ENCODE measurements around the gene SLC6A19. TPM values are rescaled to one million over a fixed set of nuclear protein-coding genes. Genes with fewer than 3 reads are reported as not detected.

The SLC6A19 gene
- polyA plus RNA-seq, 1 of the 3 experiments (the other 2 are of a cell fraction) = not detected

DNA sequence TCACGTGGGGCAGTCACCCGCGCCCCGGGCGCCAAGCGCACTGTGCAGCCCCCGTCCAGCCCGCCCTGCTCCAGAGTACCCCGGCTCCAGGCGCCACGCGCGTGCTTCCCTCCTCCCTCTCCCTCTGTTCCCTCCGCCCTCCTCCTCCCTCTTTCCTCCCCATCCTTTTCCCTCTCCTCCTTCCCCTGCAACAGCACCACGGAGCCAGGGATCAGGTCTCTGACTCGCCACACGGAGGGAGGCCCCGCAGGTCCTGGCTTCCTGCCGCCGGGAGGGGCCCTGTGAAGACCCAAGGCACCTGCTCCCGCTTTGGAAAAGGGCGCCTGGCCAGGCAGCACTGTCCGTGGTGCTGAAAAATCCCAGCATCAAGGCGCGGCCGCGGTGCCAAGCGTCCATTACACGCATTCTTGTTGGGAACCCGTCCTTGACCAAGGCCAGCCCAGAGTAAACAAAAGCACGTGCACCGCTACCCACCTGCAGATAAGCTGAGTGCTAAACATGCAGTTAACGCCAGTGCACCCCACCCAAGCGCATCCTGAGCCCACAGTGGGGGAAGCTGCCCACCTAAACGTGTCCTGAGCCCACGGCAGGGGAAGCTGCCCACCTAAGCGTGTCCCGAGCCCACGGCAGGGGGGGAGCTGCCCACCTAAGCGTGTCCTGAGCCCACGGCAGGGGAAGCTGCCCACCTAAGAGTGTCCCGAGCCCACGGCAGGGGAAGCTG lies 45.5 kb downstream of the SLC6A19 start:
- Histone ChIP-seq H3K36me3 (replicated peaks in 1 of 2; ENCODE audit: control insufficient read depth in 1 of 2, insufficient read depth in 2 of 2, low read length in 1 of 2) (no peaks in the 10 kb centered on the region), H3K27ac (ENCODE audit: low read depth in 2 of 2, low read length in 1 of 2) (no peak overlapping the region), H3F3A (replicated peaks; ENCODE audit: insufficient read depth) (no peaks in the 10 kb centered on the region), H3K9ac (no peak overlapping the region), H3K27me3 (ENCODE audit: insufficient read depth) (peaks cover 10% of the 10 kb centered on the region; the same call in 1 of the 2 replicates), H3K9me3 (no peaks in the 10 kb centered on the region), H2AFZ (ENCODE audit: low read depth) (no peak overlapping the region), H3K4me1 (ENCODE audit: control insufficient read depth in 1 of 2, insufficient read depth in 2 of 2, low read depth in 1 of 2, low read length in 1 of 2) (no peaks in the 10 kb centered on the region; a peak in 1 of 4 replicates), H3K4me2 (no peak overlapping the region), H3K4me3 (ENCODE audit: low read depth in 2 of 2, low read length in 1 of 2) (no peak overlapping the region; a peak in 1 of 4 replicates), H4K20me1 (ENCODE audit: insufficient read depth) (no peaks in the 10 kb centered on the region), H3K79me2 (ENCODE audit: insufficient read depth) (no peaks in the 10 kb centered on the region), H3K9me2 (no peaks in the 10 kb centered on the region)
- ChIA-PET POLR2A (no interaction called here), CTCF (interaction anchor here (1.4 to 2.8 kb wide), 2 partner anchors 19 to 73 kb away, joined by 3 to 12 read pairs; no protein-coding TSS in a partner anchor)
- WGBS (ENCODE audit: low lambda C conversion rate) = 5% methylated on average over 27 of the region's 43 CpGs
- TF ChIP-seq, protein P1, sequence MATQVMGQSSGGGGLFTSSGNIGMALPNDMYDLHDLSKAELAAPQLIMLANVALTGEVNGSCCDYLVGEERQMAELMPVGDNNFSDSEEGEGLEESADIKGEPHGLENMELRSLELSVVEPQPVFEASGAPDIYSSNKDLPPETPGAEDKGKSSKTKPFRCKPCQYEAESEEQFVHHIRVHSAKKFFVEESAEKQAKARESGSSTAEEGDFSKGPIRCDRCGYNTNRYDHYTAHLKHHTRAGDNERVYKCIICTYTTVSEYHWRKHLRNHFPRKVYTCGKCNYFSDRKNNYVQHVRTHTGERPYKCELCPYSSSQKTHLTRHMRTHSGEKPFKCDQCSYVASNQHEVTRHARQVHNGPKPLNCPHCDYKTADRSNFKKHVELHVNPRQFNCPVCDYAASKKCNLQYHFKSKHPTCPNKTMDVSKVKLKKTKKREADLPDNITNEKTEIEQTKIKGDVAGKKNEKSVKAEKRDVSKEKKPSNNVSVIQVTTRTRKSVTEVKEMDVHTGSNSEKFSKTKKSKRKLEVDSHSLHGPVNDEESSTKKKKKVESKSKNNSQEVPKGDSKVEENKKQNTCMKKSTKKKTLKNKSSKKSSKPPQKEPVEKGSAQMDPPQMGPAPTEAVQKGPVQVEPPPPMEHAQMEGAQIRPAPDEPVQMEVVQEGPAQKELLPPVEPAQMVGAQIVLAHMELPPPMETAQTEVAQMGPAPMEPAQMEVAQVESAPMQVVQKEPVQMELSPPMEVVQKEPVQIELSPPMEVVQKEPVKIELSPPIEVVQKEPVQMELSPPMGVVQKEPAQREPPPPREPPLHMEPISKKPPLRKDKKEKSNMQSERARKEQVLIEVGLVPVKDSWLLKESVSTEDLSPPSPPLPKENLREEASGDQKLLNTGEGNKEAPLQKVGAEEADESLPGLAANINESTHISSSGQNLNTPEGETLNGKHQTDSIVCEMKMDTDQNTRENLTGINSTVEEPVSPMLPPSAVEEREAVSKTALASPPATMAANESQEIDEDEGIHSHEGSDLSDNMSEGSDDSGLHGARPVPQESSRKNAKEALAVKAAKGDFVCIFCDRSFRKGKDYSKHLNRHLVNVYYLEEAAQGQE (IDR thresholded peaks at IDR 0.05; ENCODE audit: low read depth, low read length) = peak; percentile 96
- TF ChIP-seq CHD2 (IDR thresholded peaks at IDR 0.05; ENCODE audit: low read length, partially characterized antibody) (no peak), NFIC (IDR thresholded peaks at IDR 0.05; ENCODE audit: borderline replicate concordance) (0 out of 2 replicates have a peak, but pooled peaks have one; percentile 7)
- DNase-seq = peak; percentile 52

DNA sequence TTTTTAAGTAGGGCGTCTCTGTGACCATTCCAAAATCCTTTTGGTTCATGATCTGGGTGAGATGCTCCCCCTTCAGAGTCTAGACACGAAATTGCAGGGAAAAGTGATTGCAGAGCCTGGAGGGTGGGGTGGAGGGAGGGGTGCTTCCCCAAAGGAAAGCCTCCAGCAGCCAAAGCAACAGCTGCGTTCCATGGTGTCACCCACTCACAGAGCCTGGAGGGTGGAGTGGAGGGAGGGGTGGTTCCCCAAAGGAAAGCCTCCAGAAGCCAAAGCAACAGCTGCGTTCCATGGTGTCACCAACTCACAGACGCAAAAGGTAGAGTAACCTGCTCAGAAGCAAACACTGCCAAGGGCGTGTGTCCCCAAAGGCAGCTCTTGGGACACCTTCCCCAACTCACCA lies 46.4 kb downstream of the SLC6A19 start:
- H3K27ac ChIP-seq (ENCODE audit: low read depth in 2 of 2, low read length in 1 of 2) = no peak overlapping the region
- no peaks in the 10 kb centered on the region for H4K20me1 ChIP-seq (ENCODE audit: insufficient read depth)
- no peak overlapping the region for H3K4me3 ChIP-seq (ENCODE audit: low read depth in 2 of 2, low read length in 1 of 2)
- peaks cover 10% of the 10 kb centered on the region; the same call in 1 of the 2 replicates for H3K27me3 ChIP-seq (ENCODE audit: insufficient read depth)
- H3K9me3 ChIP-seq = no peaks in the 10 kb centered on the region
- no peaks in the 10 kb centered on the region for H3K36me3 ChIP-seq (replicated peaks in 1 of 2; ENCODE audit: control insufficient read depth in 1 of 2, insufficient read depth in 2 of 2, low read length in 1 of 2)
- H3K4me2 ChIP-seq = no peak overlapping the region
- no peak overlapping the region for H2AFZ ChIP-seq (ENCODE audit: low read depth)
- WGBS (ENCODE audit: low lambda C conversion rate) = 13% methylated on average over 3 of the region's 6 CpGs
- DNase-seq = no peak
- H3K79me2 ChIP-seq (ENCODE audit: insufficient read depth) = no peaks in the 10 kb centered on the region
- ChIA-PET CTCF (interaction anchor here (0.8 to 1.4 kb wide), 2 partner anchors 20 to 80 kb away, joined by 3 read pairs; no protein-coding TSS in a partner anchor), POLR2A (no interaction called here)
- no peaks in the 10 kb centered on the region for H3K9me2 ChIP-seq
- no peak overlapping the region for H3K9ac ChIP-seq
- no peaks in the 10 kb centered on the region for H3F3A ChIP-seq (replicated peaks; ENCODE audit: insufficient read depth)
- no peaks in the 10 kb centered on the region; a peak in 1 of 4 replicates for H3K4me1 ChIP-seq (ENCODE audit: control insufficient read depth in 1 of 2, insufficient read depth in 2 of 2, low read depth in 1 of 2, low read length in 1 of 2)
- no peak for TF ChIP-seq GABPA (IDR thresholded peaks at IDR 0.05; ENCODE audit: low read depth)
- TF ChIP-seq TCF12 (IDR thresholded peaks at IDR 0.05) = no peak
- no peak for TF ChIP-seq MXI1 (IDR thresholded peaks at IDR 0.05; ENCODE audit: low read depth, low read length)
- TF ChIP-seq TEAD4 (IDR thresholded peaks at IDR 0.05; ENCODE audit: borderline replicate concordance, insufficient read depth) = no peak
- TF ChIP-seq, protein P2, sequence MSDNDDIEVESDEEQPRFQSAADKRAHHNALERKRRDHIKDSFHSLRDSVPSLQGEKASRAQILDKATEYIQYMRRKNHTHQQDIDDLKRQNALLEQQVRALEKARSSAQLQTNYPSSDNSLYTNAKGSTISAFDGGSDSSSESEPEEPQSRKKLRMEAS (IDR thresholded peaks at IDR 0.05; ENCODE audit: low read depth) = no peak
- TF ChIP-seq MEF2A (IDR thresholded peaks at IDR 0.05; ENCODE audit: borderline replicate concordance, low read depth) = no peak
- TF ChIP-seq JUND (IDR thresholded peaks at IDR 0.05) = no peak
- TF ChIP-seq FOXJ3 (CRISPR knock-in tag; IDR thresholded peaks at IDR 0.05) = no peak
- TF ChIP-seq, protein P3, sequence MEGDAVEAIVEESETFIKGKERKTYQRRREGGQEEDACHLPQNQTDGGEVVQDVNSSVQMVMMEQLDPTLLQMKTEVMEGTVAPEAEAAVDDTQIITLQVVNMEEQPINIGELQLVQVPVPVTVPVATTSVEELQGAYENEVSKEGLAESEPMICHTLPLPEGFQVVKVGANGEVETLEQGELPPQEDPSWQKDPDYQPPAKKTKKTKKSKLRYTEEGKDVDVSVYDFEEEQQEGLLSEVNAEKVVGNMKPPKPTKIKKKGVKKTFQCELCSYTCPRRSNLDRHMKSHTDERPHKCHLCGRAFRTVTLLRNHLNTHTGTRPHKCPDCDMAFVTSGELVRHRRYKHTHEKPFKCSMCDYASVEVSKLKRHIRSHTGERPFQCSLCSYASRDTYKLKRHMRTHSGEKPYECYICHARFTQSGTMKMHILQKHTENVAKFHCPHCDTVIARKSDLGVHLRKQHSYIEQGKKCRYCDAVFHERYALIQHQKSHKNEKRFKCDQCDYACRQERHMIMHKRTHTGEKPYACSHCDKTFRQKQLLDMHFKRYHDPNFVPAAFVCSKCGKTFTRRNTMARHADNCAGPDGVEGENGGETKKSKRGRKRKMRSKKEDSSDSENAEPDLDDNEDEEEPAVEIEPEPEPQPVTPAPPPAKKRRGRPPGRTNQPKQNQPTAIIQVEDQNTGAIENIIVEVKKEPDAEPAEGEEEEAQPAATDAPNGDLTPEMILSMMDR (IDR thresholded peaks at IDR 0.05) = no peak
- no peak for TF ChIP-seq YY1 (IDR thresholded peaks at IDR 0.05; ENCODE audit: low read depth)
- no peak for TF ChIP-seq TAF1 (IDR thresholded peaks at IDR 0.05; ENCODE audit: borderline replicate concordance, low read depth, low read length)
- no peak for TF ChIP-seq CHD2 (IDR thresholded peaks at IDR 0.05; ENCODE audit: low read length, partially characterized antibody)
- TF ChIP-seq NRF1 (IDR thresholded peaks at IDR 0.05; ENCODE audit: low read depth, low read length) = no peak
- TF ChIP-seq, protein P4, sequence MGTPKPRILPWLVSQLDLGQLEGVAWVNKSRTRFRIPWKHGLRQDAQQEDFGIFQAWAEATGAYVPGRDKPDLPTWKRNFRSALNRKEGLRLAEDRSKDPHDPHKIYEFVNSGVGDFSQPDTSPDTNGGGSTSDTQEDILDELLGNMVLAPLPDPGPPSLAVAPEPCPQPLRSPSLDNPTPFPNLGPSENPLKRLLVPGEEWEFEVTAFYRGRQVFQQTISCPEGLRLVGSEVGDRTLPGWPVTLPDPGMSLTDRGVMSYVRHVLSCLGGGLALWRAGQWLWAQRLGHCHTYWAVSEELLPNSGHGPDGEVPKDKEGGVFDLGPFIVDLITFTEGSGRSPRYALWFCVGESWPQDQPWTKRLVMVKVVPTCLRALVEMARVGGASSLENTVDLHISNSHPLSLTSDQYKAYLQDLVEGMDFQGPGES (IDR thresholded peaks at IDR 0.05; ENCODE audit: low read depth, low read length) = no peak
- TF ChIP-seq SIN3A (IDR thresholded peaks at IDR 0.05; ENCODE audit: borderline replicate concordance, low read depth, low read length) = no peak

Measured in SK-N-SH (cell line).